ENCODE measurements around the gene RBBP5.

The RBBP5 gene

DNA sequence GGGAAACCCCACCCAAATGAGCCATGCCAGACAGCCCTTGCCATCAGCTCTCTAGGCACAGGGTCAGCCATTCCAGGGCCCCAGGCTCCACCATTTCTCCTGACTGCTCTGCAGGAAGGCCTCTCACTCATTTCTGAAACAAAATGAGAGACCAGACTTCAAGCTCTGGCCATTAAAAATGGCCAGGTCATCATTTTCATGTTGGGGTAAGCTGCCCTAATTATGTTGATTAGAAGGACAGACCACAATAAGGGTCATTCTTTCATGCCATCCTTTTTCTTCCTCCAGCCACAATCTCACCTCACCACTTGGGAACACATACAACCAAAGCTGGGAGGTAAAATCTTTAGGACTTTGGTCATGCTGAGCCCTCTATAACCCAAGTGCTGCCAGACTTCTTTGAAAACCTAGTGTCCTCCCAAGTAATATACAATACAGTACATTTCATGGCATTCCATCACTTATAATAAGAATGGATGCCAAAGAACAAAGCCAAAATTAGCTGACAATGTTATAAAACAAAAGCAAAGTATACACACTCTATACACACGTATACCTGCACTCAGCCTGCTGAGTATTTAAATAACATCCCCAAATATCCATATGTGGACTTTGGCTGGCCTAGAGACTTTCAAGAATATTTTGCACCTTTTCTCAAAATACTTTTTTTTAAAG, 22.4 kb upstream of the RBBP5 start:
- no peak overlapping the region for H3K4me3 ChIP-seq (ENCODE audit: low read length)
- H3K36me3 ChIP-seq (replicated peaks; ENCODE audit: low read depth, low read length): peaks cover 6% of the 10 kb centered on the region
- H2AFZ ChIP-seq (ENCODE audit: low read depth, low read length): no peak overlapping the region
- H3K4me2 ChIP-seq (ENCODE audit: low read length): no peak overlapping the region
- no peak for TF ChIP-seq EZH2phosphoT487 (IDR thresholded peaks at IDR 0.05; ENCODE audit: low read depth)
- TF ChIP-seq, protein P1, sequence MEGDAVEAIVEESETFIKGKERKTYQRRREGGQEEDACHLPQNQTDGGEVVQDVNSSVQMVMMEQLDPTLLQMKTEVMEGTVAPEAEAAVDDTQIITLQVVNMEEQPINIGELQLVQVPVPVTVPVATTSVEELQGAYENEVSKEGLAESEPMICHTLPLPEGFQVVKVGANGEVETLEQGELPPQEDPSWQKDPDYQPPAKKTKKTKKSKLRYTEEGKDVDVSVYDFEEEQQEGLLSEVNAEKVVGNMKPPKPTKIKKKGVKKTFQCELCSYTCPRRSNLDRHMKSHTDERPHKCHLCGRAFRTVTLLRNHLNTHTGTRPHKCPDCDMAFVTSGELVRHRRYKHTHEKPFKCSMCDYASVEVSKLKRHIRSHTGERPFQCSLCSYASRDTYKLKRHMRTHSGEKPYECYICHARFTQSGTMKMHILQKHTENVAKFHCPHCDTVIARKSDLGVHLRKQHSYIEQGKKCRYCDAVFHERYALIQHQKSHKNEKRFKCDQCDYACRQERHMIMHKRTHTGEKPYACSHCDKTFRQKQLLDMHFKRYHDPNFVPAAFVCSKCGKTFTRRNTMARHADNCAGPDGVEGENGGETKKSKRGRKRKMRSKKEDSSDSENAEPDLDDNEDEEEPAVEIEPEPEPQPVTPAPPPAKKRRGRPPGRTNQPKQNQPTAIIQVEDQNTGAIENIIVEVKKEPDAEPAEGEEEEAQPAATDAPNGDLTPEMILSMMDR (IDR thresholded peaks at IDR 0.05; ENCODE audit: low read depth, low read length): no peak
- no peak overlapping the region for H3K9ac ChIP-seq (ENCODE audit: low read length)
- no peaks in the 10 kb centered on the region for H3K9me3 ChIP-seq (ENCODE audit: insufficient read depth, low read length)
- H3K27ac ChIP-seq (ENCODE audit: low read length): no peak overlapping the region
- H3K4me1 ChIP-seq (ENCODE audit: low read length): peaks cover 26% of the 10 kb centered on the region
- H3K79me2 ChIP-seq (ENCODE audit: low read length): no peaks in the 10 kb centered on the region
- no peaks in the 10 kb centered on the region for H4K20me1 ChIP-seq (ENCODE audit: insufficient read depth, low read length)
- no peaks in the 10 kb centered on the region for H3K27me3 ChIP-seq (ENCODE audit: low read depth, low read length)

DNA sequence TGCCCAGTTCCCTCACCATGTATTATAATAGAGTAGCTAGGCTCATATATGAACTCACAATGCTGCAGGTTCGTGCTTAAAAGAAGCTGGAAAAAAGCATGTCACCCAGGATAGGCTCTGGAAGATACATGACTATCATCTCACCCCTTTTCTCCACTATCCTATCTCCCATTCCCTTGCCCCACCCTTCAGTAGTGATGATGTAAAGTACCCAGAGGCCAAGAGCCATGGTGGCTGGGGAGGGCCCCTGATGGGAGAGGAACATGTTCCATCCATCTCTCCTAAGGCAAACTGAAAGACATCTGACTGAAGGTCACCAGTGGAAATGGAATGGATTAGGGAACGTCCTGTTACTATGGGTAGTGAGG, 20.3 kb upstream of the RBBP5 start:
- Histone ChIP-seq H3K9ac (ENCODE audit: low read length) (no peak overlapping the region), H3K4me2 (ENCODE audit: low read length) (peak overlapping the region; percentile 58), H2AFZ (ENCODE audit: low read depth, low read length) (no peak overlapping the region), H3K27ac (ENCODE audit: low read length) (no peak overlapping the region), H3K79me2 (ENCODE audit: low read length) (no peaks in the 10 kb centered on the region), H3K27me3 (ENCODE audit: low read depth, low read length) (no peaks in the 10 kb centered on the region), H4K20me1 (ENCODE audit: insufficient read depth, low read length) (no peaks in the 10 kb centered on the region), H3K9me3 (ENCODE audit: insufficient read depth, low read length) (no peaks in the 10 kb centered on the region), H3K36me3 (replicated peaks; ENCODE audit: low read depth, low read length) (peaks cover 2% of the 10 kb centered on the region), H3K4me1 (ENCODE audit: low read length) (peaks cover 43% of the 10 kb centered on the region), H3K4me3 (ENCODE audit: low read length) (no peak overlapping the region)
- TF ChIP-seq, protein P1 (IDR thresholded peaks at IDR 0.05; ENCODE audit: low read depth, low read length): no peak
- TF ChIP-seq EZH2phosphoT487 (IDR thresholded peaks at IDR 0.05; ENCODE audit: low read depth): no peak

DNA sequence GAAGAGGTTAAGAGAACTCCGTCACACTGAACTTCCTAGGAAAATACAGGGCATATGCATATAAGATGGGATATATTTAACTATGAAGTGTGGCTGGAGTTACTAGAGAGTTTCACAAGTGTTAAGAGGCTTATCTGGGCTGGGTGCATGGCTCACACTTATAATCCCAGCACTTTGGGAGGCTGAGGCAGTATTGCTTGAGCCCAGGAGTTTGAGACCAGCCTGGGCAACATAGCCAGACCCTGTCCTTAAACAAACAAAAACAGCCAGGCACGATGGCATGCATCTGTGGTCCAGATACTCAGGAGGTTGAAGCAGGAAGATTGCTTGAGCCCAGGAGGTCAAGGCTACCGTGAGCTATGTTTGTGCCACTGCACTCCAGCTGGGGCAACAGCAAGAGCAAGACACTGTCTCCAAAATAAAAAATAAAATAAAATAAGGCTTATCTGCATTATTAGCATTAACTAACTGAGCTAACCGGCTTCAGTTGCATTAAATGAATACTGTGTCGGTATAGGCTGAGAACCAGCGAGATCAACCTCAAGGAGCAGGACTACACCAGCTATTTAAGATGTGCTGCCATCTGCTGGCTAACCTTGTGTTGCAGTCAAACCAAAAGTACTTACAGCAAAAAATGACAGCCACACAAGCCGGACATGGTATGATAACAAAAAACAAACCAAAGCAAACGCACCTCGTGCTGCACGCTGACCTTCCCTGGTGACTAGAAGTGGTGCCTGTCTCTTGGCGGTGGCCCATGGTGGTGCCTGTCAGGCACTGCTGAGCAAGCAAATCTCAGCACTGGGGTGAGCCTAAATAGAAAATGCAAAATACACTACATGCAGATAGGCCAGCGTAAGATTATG, 19.7 kb upstream of the RBBP5 start:
- no peaks in the 10 kb centered on the region for H3K27me3 ChIP-seq (ENCODE audit: low read depth, low read length)
- H3K36me3 ChIP-seq (replicated peaks; ENCODE audit: low read depth, low read length): no peaks in the 10 kb centered on the region
- H3K9ac ChIP-seq (ENCODE audit: low read length): no peak overlapping the region
- H3K4me2 ChIP-seq (ENCODE audit: low read length): peak overlapping the region; percentile 58
- no peak overlapping the region; the same call in 1 of the 2 replicates for H3K27ac ChIP-seq (ENCODE audit: low read length)
- no peaks in the 10 kb centered on the region for H3K9me3 ChIP-seq (ENCODE audit: insufficient read depth, low read length)
- H4K20me1 ChIP-seq (ENCODE audit: insufficient read depth, low read length): no peaks in the 10 kb centered on the region
- no peak for TF ChIP-seq EZH2phosphoT487 (IDR thresholded peaks at IDR 0.05; ENCODE audit: low read depth)
- TF ChIP-seq, protein P1 (IDR thresholded peaks at IDR 0.05; ENCODE audit: low read depth, low read length): peak; percentile 97
- H3K4me1 ChIP-seq (ENCODE audit: low read length): peaks cover 43% of the 10 kb centered on the region
- no peak overlapping the region for H2AFZ ChIP-seq (ENCODE audit: low read depth, low read length)
- H3K4me3 ChIP-seq (ENCODE audit: low read length): peak overlapping the region; percentile 27; the same call in 1 of the 2 replicates
- H3K79me2 ChIP-seq (ENCODE audit: low read length): no peaks in the 10 kb centered on the region

DNA sequence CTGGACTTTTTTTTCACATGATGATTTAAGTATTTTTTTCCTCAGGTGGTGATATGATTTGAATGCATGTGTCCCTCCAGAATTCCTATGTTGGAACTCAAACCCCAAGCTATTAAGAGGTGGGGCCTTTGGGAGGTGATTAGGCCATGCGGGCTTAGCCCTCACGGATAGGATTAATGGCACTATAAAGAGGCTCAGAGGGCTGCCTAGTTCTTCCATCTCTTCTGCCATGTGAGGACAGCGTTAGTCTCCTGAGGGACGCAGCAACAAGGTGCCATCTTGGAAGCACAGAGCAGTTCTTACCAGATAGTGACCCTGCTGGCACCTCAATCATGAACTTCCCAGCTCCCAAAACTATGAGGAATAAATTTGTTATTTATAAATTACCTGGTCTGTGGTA, 18.3 kb upstream of the RBBP5 start:
- TF ChIP-seq, protein P1 (IDR thresholded peaks at IDR 0.05; ENCODE audit: low read depth, low read length): no peak
- no peak for TF ChIP-seq EZH2phosphoT487 (IDR thresholded peaks at IDR 0.05; ENCODE audit: low read depth)

More for the DNA sequence above, 18.3 kb upstream of the RBBP5 start:
- no peak overlapping the region for H3K9ac ChIP-seq (ENCODE audit: low read length)
- no peaks in the 10 kb centered on the region for H3K36me3 ChIP-seq (replicated peaks; ENCODE audit: low read depth, low read length)
- no peak overlapping the region for H3K27ac ChIP-seq (ENCODE audit: low read length)
- H3K4me3 ChIP-seq (ENCODE audit: low read length): no peak overlapping the region
- H3K4me2 ChIP-seq (ENCODE audit: low read length): no peak overlapping the region
- no peak overlapping the region for H2AFZ ChIP-seq (ENCODE audit: low read depth, low read length)
- H3K4me1 ChIP-seq (ENCODE audit: low read length): peaks cover 49% of the 10 kb centered on the region
- H3K79me2 ChIP-seq (ENCODE audit: low read length): no peaks in the 10 kb centered on the region
- H4K20me1 ChIP-seq (ENCODE audit: insufficient read depth, low read length): no peaks in the 10 kb centered on the region
- no peaks in the 10 kb centered on the region for H3K27me3 ChIP-seq (ENCODE audit: low read depth, low read length)
- no peaks in the 10 kb centered on the region for H3K9me3 ChIP-seq (ENCODE audit: insufficient read depth, low read length)
